CD14-positive monocyte (primary cell): ENCODE data around the gene GAPVD1. TPM values are rescaled to one million over a fixed set of nuclear protein-coding genes. Genes with fewer than 3 reads are reported as not detected.
"Not testable (repeated sequence)": the region's sequence is repeated elsewhere in the genome, so short reads cannot be mapped to it uniquely, and the experiment has no call there.

Experiments used
- DNase-seq, 3 donors: peaks; one replicate each; pipeline ENCODE4 v3.0.0-alpha.2; 2011 to 2022
- H2AFZ ChIP-seq: 2 replicates; pipeline ENCODE4 v1.6.0; 2012; ENCODE audit warnings: mild to moderate bottlenecking, low read depth, low read length, inconsistent platforms; ENCODE audit not compliant: insufficient read depth, poor library complexity, severe bottlenecking
- H3K27ac ChIP-seq, 2 donors: 1 replicate in 1 of 2; 2 replicates in 1 of 2; pipeline ENCODE4 v1.5.1; 2012 to 2013; ENCODE audit warnings: low read length in 2 of 2, control low read depth in 1 of 2, inconsistent platforms in 1 of 2, low read depth in 1 of 2, mild to moderate bottlenecking in 1 of 2
- H3K27me3 ChIP-seq, 2 donors: one replicate each; pipeline versions ENCODE4 v1.6.0 to v1.6.1; 2011 to 2013; ENCODE audit warnings: low read length in 2 of 2; ENCODE audit not compliant: control insufficient read depth in 2 of 2, insufficient read depth in 2 of 2
- H3K36me3 ChIP-seq, 2 donors: replicated peaks in 1 of 2; 1 replicate in 1 of 2; 2 replicates in 1 of 2; pipeline versions ENCODE4 v1.5.1 to v1.6.1; 2012 to 2013; ENCODE audit warnings: low read length in 2 of 2, control low read depth in 1 of 2, inconsistent platforms in 1 of 2, mild to moderate bottlenecking in 1 of 2; ENCODE audit not compliant: insufficient read depth in 2 of 2, control insufficient read depth in 1 of 2
- H3K4me1 ChIP-seq, 2 donors: 1 replicate in 1 of 2; 2 replicates in 1 of 2; pipeline versions ENCODE4 v1.5.1 to v1.6.1; 2012 to 2013; ENCODE audit warnings: low read length in 2 of 2, control low read depth in 1 of 2, inconsistent platforms in 1 of 2, mild to moderate bottlenecking in 1 of 2, moderate library complexity in 1 of 2; ENCODE audit not compliant: insufficient read depth in 2 of 2, control insufficient read depth in 1 of 2
- H3K4me2 ChIP-seq: replicated peaks from 2 replicates; pipeline ENCODE3; 2012; ENCODE audit warnings: low read length, moderate library complexity, mild to moderate bottlenecking; ENCODE audit not compliant: poor library complexity, severe bottlenecking; ENCODE audit errors: extremely low read depth
- H3K4me3 ChIP-seq, 3 experiments: fragments of 200-600 bp in 1 of 3; sonication (generic) in 1 of 3; replicated peaks in 1 of 3; 1 replicate in 2 of 3; 2 replicates in 1 of 3; pipeline ENCODE4 v1.5.1; 2011 to 2013; ENCODE audit warnings: low read length in 3 of 3, mild to moderate bottlenecking in 3 of 3, control low read depth in 2 of 3, low read depth in 2 of 3, inconsistent platforms in 1 of 3, moderate library complexity in 1 of 3
- H3K79me2 ChIP-seq: 2 replicates; pipeline ENCODE4 v1.6.0; 2012; ENCODE audit warnings: mild to moderate bottlenecking, control low read depth, inconsistent platforms, low read length, moderate library complexity; ENCODE audit not compliant: insufficient read depth
- H3K9ac ChIP-seq: 2 replicates; pipeline ENCODE4 v1.6.0; 2017; ENCODE audit warnings: low read length, mild to moderate bottlenecking; ENCODE audit not compliant: insufficient read depth, poor library complexity, severe bottlenecking
- H3K9me3 ChIP-seq, 2 donors: replicated peaks in 1 of 2; 1 replicate in 1 of 2; 2 replicates in 1 of 2; pipeline versions ENCODE4 v1.5.1 to v1.6.1; 2012 to 2013; ENCODE audit warnings: low read length in 2 of 2, control low read depth in 1 of 2; ENCODE audit not compliant: control insufficient read depth in 1 of 2, insufficient read depth in 1 of 2
- H4K20me1 ChIP-seq: 2 replicates; pipeline ENCODE4 v1.6.0; 2012; ENCODE audit warnings: mild to moderate bottlenecking, low read length, control low read depth, moderate library complexity; ENCODE audit not compliant: insufficient read depth
- H3K27ac Mint-ChIP-seq, 7 donors: one replicate each; pipeline ENCODE4 v1.8.0; 2020; ENCODE audit warnings: mild to moderate bottlenecking in 7 of 7, mixed read lengths in 7 of 7, moderate library complexity in 6 of 7, inconsistent platforms in 2 of 7
- H3K27me3 Mint-ChIP-seq, 3 donors: one replicate each; pipeline ENCODE4 v1.8.0; 2021 to 2022; ENCODE audit warnings: low read depth in 3 of 3, mild to moderate bottlenecking in 3 of 3, mixed read lengths in 3 of 3, moderate library complexity in 3 of 3, inconsistent platforms in 1 of 3
- H3K36me3 Mint-ChIP-seq, 2 donors: one replicate each; pipeline ENCODE4 v1.8.0; 2020; ENCODE audit warnings: mixed read lengths in 2 of 2, inconsistent platforms in 1 of 2, mild to moderate bottlenecking in 1 of 2
- H3K4me1 Mint-ChIP-seq: one replicate; pipeline ENCODE4 v1.8.0; 2020; ENCODE audit warnings: mild to moderate bottlenecking, mixed read lengths
- H3K4me3 Mint-ChIP-seq, 2 donors: one replicate each; pipeline ENCODE4 v1.8.0; 2020; ENCODE audit warnings: mild to moderate bottlenecking in 2 of 2, mixed read lengths in 2 of 2, moderate library complexity in 1 of 2
- H3K9me3 Mint-ChIP-seq, 7 donors: one replicate each; pipeline ENCODE4 v1.8.0; 2020 to 2022; ENCODE audit warnings: mixed read lengths in 7 of 7, mild to moderate bottlenecking in 6 of 7, moderate library complexity in 6 of 7, inconsistent platforms in 2 of 7
- WGBS: methylation state at CpG from one replicate; pipeline ENCODE4 v1.1.5; 2013; ENCODE audit warnings: missing lambda C conversion rate; ENCODE audit not compliant: insufficient coverage; 5-methylcytosine and 5-hydroxymethylcytosine counted together
- intact Hi-C, 2 donors: fragments of 100-400 bp; cut with micrococcal nuclease; formaldehyde crosslinking; loops; one replicate each; pipeline versions ENCODE4 v1.15.0 to v1.15.1; 2023
- polyA plus RNA-seq, 3 donors: library from polyadenylated mRNA; depleted of rRNA in 1 of 3; unstranded in 2 of 3; stranded (reverse) in 1 of 3; fragments of 300-500 nt in 2 of 3; fragments of >200 nt in 1 of 3; fragmentation: Illumina TruSeq in 2 of 3; gene quantifications; 1 replicate in 2 of 3; 2 replicates in 1 of 3; pipeline ENCODE4 v1.2.3, GENCODE V29; 2012 to 2021
- TF ChIP-seq, protein P1 (sequence below): fragments of 200-600 bp; IDR thresholded peaks from one replicate; pipeline ENCODE4 v1.8.0; 2022; ENCODE audit warnings: antibody characterized with exemption, mild to moderate bottlenecking

The GAPVD1 gene
- polyA plus RNA-seq, 3 donors, result 18.7 to 49.2 (median 30.5) TPM

DNA sequence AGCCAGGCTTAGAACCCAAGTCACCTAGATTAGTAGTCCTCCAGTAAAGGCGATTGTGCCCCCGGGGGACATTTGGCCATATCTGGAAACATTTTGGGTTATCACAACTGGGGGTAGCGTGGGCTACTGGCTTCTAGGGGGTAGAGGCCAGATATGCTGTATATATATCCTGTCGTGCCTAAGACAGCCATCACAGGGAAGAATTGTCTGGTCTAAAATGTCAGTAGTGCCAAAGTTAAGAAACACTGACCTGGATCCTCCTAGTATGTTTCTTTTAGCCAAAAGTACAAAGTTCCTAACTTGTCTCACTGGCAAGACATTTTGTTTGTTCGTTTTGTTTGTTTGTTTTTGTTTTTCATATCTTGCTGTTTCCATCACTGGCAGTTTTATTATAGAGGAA, 47.4 kb upstream of the GAPVD1 start:
- H3K27ac ChIP-seq, result no peak overlapping the region
- H3K9me3 ChIP-seq, result no peaks in the 10 kb centered on the region
- H3K27me3 Mint-ChIP-seq, result peaks cover 0 to 2% (median 0%) of the 10 kb centered on the region in 3 donors
- no peaks in the 10 kb centered on the region for H3K9me3 Mint-ChIP-seq
- TF ChIP-seq, protein P1, sequence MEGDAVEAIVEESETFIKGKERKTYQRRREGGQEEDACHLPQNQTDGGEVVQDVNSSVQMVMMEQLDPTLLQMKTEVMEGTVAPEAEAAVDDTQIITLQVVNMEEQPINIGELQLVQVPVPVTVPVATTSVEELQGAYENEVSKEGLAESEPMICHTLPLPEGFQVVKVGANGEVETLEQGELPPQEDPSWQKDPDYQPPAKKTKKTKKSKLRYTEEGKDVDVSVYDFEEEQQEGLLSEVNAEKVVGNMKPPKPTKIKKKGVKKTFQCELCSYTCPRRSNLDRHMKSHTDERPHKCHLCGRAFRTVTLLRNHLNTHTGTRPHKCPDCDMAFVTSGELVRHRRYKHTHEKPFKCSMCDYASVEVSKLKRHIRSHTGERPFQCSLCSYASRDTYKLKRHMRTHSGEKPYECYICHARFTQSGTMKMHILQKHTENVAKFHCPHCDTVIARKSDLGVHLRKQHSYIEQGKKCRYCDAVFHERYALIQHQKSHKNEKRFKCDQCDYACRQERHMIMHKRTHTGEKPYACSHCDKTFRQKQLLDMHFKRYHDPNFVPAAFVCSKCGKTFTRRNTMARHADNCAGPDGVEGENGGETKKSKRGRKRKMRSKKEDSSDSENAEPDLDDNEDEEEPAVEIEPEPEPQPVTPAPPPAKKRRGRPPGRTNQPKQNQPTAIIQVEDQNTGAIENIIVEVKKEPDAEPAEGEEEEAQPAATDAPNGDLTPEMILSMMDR, result no peak
- intact Hi-C loops, result loop anchor here in 1 of 2 donors (10.0 kb wide), 1 partner anchor 61 kb away; no protein-coding TSS in a partner anchor
- no peaks in the 10 kb centered on the region for H3K79me2 ChIP-seq
- H3K27ac Mint-ChIP-seq, result no peak overlapping the region
- H2AFZ ChIP-seq, result no peak overlapping the region
- peaks cover 29 to 44% of the 10 kb centered on the region in 2 donors for H3K36me3 Mint-ChIP-seq
- no peak overlapping the region for H3K4me3 ChIP-seq
- H3K36me3 ChIP-seq, result peaks cover 4 to 37% of the 10 kb centered on the region in 2 donors
- WGBS, result 96% methylated on average over 4 of the region's 5 CpGs
- H3K4me2 ChIP-seq, result no peak overlapping the region
- no peaks in the 10 kb centered on the region for H3K27me3 ChIP-seq
- H3K9ac ChIP-seq, result no peak overlapping the region
- H3K4me1 Mint-ChIP-seq, result no peaks in the 10 kb centered on the region
- DNase-seq, result no peak
- H4K20me1 ChIP-seq, result no peaks in the 10 kb centered on the region
- no peaks in the 10 kb centered on the region for H3K4me1 ChIP-seq
- H3K4me3 Mint-ChIP-seq, result no peak overlapping the region

DNA sequence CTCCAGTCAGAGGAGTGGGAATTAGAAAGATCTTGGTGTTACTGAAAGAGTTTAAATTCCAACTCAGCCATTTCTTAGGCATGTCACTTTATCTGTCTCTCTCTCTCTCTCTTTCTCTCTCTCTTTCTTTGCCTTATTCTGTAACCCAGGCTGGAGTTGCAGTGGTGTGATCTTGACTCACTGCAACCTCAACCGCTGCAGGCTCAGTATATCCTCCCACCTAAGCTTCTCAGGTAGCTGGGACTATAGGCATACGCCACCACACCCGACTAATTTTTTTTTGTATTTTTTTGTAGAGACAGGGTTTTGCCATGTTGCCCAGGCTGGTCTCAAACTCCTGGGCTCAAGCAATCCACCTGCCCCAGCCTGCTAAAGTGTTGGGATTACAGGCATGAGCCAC, 43.0 kb upstream of the GAPVD1 start:
- no peaks in the 10 kb centered on the region for H3K4me1 Mint-ChIP-seq
- Histone ChIP-seq H3K27ac (no peak overlapping the region), H3K9me3 (no peaks in the 10 kb centered on the region), H3K79me2 (no peaks in the 10 kb centered on the region), H3K4me1 (no peaks in the 10 kb centered on the region), H4K20me1 (no peaks in the 10 kb centered on the region), H3K4me2 (no peak overlapping the region), H2AFZ (no peak overlapping the region), H3K4me3 (no peak overlapping the region), H3K27me3 (no peaks in the 10 kb centered on the region), H3K9ac (no peak overlapping the region), H3K36me3 (peaks cover 9 to 33% of the 10 kb centered on the region in 2 donors)
- intact Hi-C loops, result loop anchor here in 1 of 2 donors (10.0 kb wide), 1 partner anchor 56 kb away; no protein-coding TSS in a partner anchor
- peaks cover 0 to 2% (median 0%) of the 10 kb centered on the region in 3 donors for H3K27me3 Mint-ChIP-seq
- H3K36me3 Mint-ChIP-seq, result peaks cover 22 to 43% of the 10 kb centered on the region in 2 donors
- TF ChIP-seq, protein P1, result no peak
- no CpG with 5 or more reads among the region's 3 CpGs for WGBS
- H3K27ac Mint-ChIP-seq, result peak overlapping the region in 1 of 7 donors; percentile 69
- no peak overlapping the region for H3K4me3 Mint-ChIP-seq
- peaks cover 0 to 2% (median 0%) of the 10 kb centered on the region in 7 donors for H3K9me3 Mint-ChIP-seq
- no peak for DNase-seq

DNA sequence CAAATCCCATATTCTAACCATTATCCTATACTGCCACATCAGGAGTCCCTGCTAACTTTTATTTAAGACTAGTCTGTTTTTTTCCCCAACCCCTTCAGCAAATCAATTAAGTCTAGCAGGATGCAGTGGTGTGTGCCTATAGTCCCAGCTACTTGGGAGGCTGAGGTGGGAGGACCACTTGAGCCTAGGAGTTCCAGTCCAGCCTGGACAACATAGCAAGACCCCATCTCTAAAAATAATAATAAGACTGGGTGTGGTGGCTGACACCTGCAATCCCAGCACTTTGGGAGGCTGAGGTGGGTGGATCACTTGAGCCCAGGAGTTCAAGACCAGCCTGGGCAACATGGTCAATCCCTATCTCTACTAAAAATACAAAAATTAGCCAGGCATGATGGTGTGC, 36.8 kb upstream of the GAPVD1 start:
- not testable (repeated sequence) for H3K4me3 ChIP-seq, H3K9me3 Mint-ChIP-seq

More for the DNA sequence above, 36.8 kb upstream of the GAPVD1 start:
- H3K4me1 Mint-ChIP-seq, intact Hi-C loops, DNase-seq, H3K4me2 ChIP-seq, H4K20me1 ChIP-seq, H3K4me1 ChIP-seq, H3K27me3 Mint-ChIP-seq, H3K27ac ChIP-seq, H3K9me3 ChIP-seq, H3K4me3 Mint-ChIP-seq, H3K27me3 ChIP-seq, H3K79me2 ChIP-seq, H3K9ac ChIP-seq, H2AFZ ChIP-seq: not testable (repeated sequence)
- peaks cover 15 to 54% of the 10 kb centered on the region in 2 donors for H3K36me3 Mint-ChIP-seq
- H3K36me3 ChIP-seq, result peaks cover 18 to 32% of the 10 kb centered on the region in 2 donors
- peak overlapping the region in 1 of 7 donors; percentile 4 for H3K27ac Mint-ChIP-seq
